HG02571 (cell line): ENCODE data around the gene GAS2L1.

Experiments
- ATAC-seq: cut with Tn5 transposase; IDR thresholded peaks from one replicate; pipeline ENCODE4 v1.9.1; 2021; ENCODE audit warnings: mild to moderate bottlenecking, moderate library complexity; ENCODE audit not compliant: unreplicated experiment

The GAS2L1 gene

DNA sequence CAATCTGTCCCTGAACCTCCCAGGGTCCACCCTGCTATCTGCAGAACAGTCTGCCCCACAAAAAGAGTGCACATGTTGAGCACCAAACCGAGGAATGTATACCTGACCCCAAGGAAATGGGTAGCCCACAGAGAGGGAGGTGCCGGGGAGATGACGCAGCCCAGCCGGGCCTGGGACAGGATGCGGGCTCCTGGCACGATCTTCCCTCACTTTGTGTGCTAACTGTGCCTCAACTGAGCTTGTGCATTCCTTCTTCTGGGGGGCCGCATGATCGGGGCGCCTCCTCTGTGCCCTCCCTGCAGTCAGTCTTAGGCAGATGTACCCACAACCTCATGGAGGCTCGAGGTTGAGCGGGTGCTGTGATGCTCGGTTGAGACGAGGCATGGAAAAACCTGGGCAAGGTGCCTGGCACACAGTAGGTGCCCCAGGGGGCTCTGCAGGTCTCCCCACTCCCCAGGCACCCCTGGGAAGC is 2.4 kb downstream of the GAS2L1 start:
- ATAC-seq, result no peak

- no peak for ATAC-seq
Measured at GRCh38 chr22:29309332-29310064, 3.0 kb downstream of the GAS2L1 start.

GRCh38 chr22:29310065-29310862 is 3.8 kb downstream of the GAS2L1 start:
- no peak for ATAC-seq

GRCh38 chr22:29310863-29311339 is 4.5 kb downstream of the GAS2L1 start:
- no peak for ATAC-seq

DNA sequence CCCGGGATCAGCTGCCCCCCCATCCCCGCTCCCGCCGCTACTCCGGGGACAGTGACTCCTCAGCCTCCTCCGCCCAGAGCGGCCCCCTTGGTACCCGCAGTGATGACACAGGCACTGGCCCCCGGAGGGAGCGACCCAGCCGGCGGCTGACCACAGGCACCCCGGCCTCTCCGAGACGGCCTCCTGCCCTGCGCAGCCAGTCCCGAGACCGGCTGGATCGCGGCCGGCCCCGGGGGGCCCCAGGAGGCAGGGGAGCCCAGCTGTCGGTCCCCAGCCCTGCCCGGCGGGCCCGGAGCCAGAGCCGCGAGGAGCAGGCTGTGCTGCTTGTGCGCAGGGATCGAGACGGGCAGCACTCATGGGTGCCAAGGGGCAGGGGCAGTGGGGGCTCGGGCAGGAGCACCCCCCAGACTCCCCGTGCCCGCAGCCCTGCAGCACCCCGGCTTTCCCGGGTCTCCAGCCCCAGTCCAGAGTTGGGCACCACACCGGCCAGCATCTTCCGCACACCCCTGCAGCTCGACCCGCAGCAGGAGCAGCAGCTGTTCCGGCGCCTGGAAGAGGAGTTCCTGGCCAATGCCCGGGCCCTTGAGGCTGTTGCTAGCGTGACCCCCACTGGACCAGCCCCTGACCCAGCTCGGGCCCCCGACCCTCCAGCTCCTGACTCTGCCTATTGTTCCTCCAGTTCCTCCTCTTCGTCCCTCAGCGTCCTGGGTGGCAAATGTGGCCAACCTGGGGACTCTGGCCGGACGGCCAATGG is 5.2 kb downstream of the GAS2L1 start:
- no peak for ATAC-seq

DNA sequence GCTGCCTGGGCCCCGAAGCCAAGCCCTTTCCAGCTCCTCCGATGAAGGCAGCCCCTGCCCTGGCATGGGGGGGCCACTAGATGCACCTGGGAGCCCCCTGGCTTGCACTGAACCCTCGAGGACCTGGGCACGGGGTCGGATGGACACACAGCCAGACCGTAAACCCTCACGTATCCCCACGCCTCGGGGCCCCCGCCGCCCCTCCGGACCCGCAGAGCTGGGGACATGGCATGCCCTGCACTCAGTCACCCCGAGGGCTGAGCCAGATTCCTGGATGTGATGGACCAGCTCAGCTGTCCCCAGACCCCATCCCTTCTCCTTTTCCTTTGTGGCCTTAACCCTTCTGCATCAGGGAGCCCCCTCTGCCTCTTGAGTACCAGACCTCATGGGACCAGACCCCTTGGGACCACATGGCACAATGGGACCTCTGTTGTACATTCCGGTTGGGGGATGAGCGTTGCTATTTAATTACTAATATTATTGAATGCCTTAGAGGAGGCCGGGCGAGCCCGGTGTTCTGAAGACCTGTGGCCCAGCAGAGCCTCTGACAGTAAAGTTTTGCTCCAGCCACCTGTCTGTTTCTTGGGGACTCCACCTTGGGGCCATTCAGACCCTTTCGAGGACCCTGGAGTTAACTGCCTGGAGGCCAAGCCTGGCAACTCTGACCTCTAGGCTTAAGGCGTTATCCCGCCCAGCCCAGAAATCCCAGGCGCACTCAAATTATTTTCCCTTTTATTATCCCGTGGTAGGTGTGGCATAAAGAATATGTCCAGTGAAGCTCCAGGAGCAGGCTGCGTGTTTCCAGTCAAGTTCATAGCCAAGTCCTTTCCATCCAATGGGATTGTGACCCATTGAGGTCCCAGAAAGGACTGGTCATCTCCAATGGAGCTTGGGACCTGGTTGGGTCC is 6.0 kb downstream of the GAS2L1 start:
- ATAC-seq, result no peak

DNA sequence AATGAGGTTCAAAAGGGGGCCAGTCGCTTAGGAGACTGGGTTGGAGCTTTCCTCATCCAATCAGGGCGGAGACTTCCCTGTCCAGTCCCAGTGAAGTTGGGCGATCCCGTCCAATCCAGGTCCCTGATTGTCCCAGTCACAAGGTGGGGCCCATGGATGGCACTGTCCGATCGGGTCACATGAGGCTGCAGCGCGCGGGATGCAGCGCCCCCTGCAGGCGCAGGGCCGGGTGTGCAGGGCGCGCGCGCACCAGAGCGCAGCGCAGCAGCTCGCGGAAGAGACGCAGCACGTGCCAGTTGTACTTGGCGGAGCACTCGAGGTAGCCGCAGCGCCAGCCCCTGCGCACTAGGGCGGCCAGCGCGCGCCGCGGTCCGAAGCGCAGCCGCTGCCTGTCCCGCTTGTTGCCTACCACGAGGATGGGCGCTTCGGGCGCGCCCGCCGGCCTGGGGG is 6.7 kb downstream of the GAS2L1 start:
- ATAC-seq, result no peak

GRCh38 chr22:29313576-29314466 is 7.4 kb downstream of the GAS2L1 start:
- ATAC-seq, result no peak

- no peak for ATAC-seq
Measured at GRCh38 chr22:29314537-29315285, 8.3 kb downstream of the GAS2L1 start.

- no peak for ATAC-seq
Measured at GRCh38 chr22:29315286-29316140, 9.1 kb downstream of the GAS2L1 start, which contains the start of gene RASL10A. TSS of gene RASL10A (minus strand) at chr22:29315697. CDS start at chr22:29315246, 451 bp downstream.

DNA sequence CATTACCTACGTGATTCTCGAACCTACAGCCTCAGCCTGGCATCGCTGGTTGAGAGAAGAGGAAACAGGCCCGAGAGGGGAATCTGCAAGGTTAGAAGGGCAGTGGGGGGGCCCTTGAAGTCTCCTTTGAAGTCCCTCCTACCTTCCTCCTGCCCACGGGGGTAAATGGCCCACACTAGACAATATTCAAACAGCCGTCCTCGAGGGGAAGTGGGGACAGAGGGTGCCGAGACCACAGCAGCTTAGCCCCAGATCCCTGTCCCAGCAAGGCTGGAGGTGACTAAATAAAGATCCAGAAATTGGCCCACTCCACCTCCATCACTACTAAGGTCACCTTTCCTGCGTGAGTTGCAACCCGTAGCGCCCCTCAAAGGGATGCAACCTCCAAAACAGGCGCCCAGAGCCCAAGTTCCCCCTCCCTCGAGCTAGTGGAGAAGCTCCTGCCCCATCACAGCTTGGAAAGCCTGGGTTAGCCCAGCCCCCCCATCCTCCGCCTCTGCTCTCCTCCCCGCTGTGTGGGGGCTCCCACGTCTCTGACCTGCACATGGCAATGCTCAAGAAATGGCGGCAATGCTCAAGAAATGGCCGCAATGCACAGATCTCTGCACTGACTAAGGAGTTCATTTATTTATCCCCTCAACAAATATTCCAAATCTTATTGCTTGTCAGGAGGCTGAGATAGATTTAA is 9.8 kb downstream of the GAS2L1 start:
- ATAC-seq, result no peak

- no peak for ATAC-seq
Measured at GRCh38 chr22:29317827-29318454, 11.5 kb downstream of the GAS2L1 start.

- ATAC-seq, result no peak
Measured at GRCh38 chr22:29319072-29319471, 12.6 kb downstream of the GAS2L1 start.

DNA sequence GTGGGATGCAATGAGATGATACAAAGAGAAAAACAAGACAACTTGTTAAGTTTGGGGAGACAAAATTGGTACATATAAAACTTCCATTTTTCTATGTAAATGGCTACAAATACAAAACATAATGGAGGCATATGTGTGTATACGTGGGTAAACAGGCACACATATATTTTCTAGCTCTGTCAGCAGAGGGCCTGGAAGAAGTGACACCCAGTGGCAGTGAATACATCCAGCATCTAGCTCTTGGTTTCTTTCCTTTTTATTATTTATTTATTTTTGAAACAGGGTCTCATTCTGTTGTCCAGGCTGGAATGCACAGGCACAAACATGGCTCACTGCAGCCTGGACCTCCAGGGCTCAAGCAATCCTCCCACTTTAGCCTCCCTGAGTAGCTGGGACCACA is 14.1 kb downstream of the GAS2L1 start:
- ATAC-seq, result no peak

GRCh38 chr22:29323641-29324040 is 17.2 kb downstream of the GAS2L1 start:
- no peak for ATAC-seq

DNA sequence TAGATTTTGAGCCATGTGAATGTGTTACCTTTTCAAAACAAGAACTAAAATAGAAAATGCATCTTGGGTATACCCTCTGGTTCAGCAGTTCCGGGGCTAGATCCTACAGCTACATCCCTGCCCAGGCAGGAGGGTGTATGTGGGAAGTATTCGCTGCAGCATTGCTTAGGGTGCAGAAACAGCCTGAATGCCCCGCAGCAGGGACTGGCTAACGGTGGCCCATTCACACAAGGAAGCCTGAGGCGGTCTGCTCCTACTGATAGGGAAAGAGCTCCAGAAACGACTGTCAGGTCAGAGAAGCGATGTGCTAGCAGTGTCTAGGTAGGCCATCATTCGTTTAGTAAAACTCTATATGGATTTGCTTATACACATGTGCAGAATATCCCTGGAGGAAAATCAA is 18.9 kb downstream of the GAS2L1 start:
- no peak for ATAC-seq
